ENCODE data around the gene CCR7. TPM values are rescaled to one million over a fixed set of nuclear protein-coding genes. Genes with fewer than 3 reads are reported as not detected.

CCR7 gene
- total and polyA plus RNA-seq, 2 donors (not counting 1 experiment from before 2014, with no cell fraction given): 116 to 481 TPM

- Histone ChIP-seq H3K9ac (ENCODE audit: low read length) (no peak overlapping the region), H3K9me3 (ENCODE audit: control extremely low read depth in 1 of 3, control insufficient read depth in 2 of 3, insufficient read depth in 1 of 3, low read length in 2 of 3) (no peaks in the 10 kb centered on the region), H4K20me1 (ENCODE audit: control insufficient read depth, insufficient read depth, low read length, poor library complexity, severe bottlenecking) (peaks cover 31% of the 10 kb centered on the region), H3K4me1 (ENCODE audit: control insufficient read depth in 2 of 2, insufficient read depth in 2 of 2, low read length in 2 of 2) (peaks cover 96 to 100% of the 10 kb centered on the region in 2 donors), H3K36me3 (replicated peaks in 1 of 2; ENCODE audit: control extremely low read depth in 1 of 2, control insufficient read depth in 1 of 2, extremely low read depth in 1 of 2, insufficient read depth in 2 of 2, low read length in 1 of 2) (peaks cover 0 to 69% of the 10 kb centered on the region in 2 experiments), H3K27ac (ENCODE audit: low read length in 2 of 2) (peak overlapping the region in 1 of 2 donors; percentile 98), H3K4me2 (replicated peaks; ENCODE audit: low read depth, low read length, poor library complexity, severe bottlenecking) (peak overlapping the region; percentile 46), H2AFZ (ENCODE audit: insufficient read depth, low read depth, low read length, poor library complexity, severe bottlenecking) (no peak overlapping the region), H3K27me3 (replicated peaks in 1 of 4; ENCODE audit: control extremely low read depth in 1 of 4, control insufficient read depth in 3 of 4, insufficient read depth in 4 of 4, low read length in 3 of 4) (no peaks in the 10 kb centered on the region), H3K79me2 (ENCODE audit: control insufficient read depth, insufficient read depth, low read length) (peaks cover 82% of the 10 kb centered on the region), H3K4me3 (ENCODE audit: control extremely low read depth in 1 of 5, extremely low read depth in 1 of 5, insufficient read depth in 1 of 5, low read depth in 2 of 5, low read length in 4 of 5) (no peak overlapping the region)
- H3K9me3 Mint-ChIP-seq (ENCODE audit: insufficient read depth): no peaks in the 10 kb centered on the region
- H3K27me3 Mint-ChIP-seq: no peaks in the 10 kb centered on the region
- WGBS (ENCODE audit: insufficient coverage): 100% methylated on average over 1 of the region's 9 CpGs
- intact Hi-C loops (cut with micrococcal nuclease): no loop called here
- peaks cover 96% of the 10 kb centered on the region for H3K4me1 Mint-ChIP-seq
- CTCF ChIA-PET: interaction anchor here (0.7 to 25.2 kb wide), 11 partner anchors 7 to 200 kb away, joined by 3 to 634 read pairs (median 49); partner anchors contain the start of gene IGFBP4
- POLR2A ChIA-PET: interaction anchor here (0.8 to 2.0 kb wide), 3 partner anchors 25 to 114 kb away, joined by 4 to 6 read pairs (median 4); no protein-coding TSS in a partner anchor
- no peak for ATAC-seq (ENCODE audit: low read depth)
- H3K27ac Mint-ChIP-seq: peak overlapping the region; percentile 81
- DNase-seq: no peak
- H3K4me3 Mint-ChIP-seq: peak overlapping the region; percentile 57
- TF ChIP-seq EZH2 (IDR thresholded peaks at IDR 0.05; ENCODE audit: borderline replicate concordance, insufficient read depth, low read depth, low read length, poor library complexity, severe bottlenecking): no peak
- TF ChIP-seq CTCF (IDR thresholded peaks at IDR 0.05): no peak
Measured at GRCh38 chr17:40558300-40558889, 6.9 kb downstream of the CCR7 start.
